Activated CD4-positive, alpha-beta T cell treated with anti-CD3 and anti-CD28 coated beads for 48 hours (primary cell): Measurements from ENCODE around the gene FRMD1.

Experiments used
- DNase-seq: peaks from one replicate; pipeline ENCODE4 v3.0.0-alpha.2; 2020

Gene FRMD1

GRCh38 chr6:168053086-168053956 is 25.7 kb downstream of the FRMD1 start:
- no peak for DNase-seq

GRCh38 chr6:168052291-168052891 is 26.6 kb downstream of the FRMD1 start:
- DNase-seq: no peak

GRCh38 chr6:168051648-168052047 is 27.4 kb downstream of the FRMD1 start:
- DNase-seq: no peak

GRCh38 chr6:168050881-168051586 is 28.0 kb downstream of the FRMD1 start:
- DNase-seq: no peak

GRCh38 chr6:168050225-168050880 is 28.7 kb downstream of the FRMD1 start:
- DNase-seq: no peak

GRCh38 chr6:168049706-168050224 is 29.2 kb downstream of the FRMD1 start:
- DNase-seq: no peak

- DNase-seq: no peak
Measured at GRCh38 chr6:168049277-168049676, 29.7 kb downstream of the FRMD1 start.

- DNase-seq: no peak
Measured at GRCh38 chr6:168048724-168049025, 30.3 kb downstream of the FRMD1 start.

GRCh38 chr6:168047841-168048723 is 30.9 kb downstream of the FRMD1 start:
- DNase-seq: no peak

GRCh38 chr6:168046696-168047095 is 32.3 kb downstream of the FRMD1 start:
- no peak for DNase-seq

GRCh38 chr6:168045706-168046620 is 33.0 kb downstream of the FRMD1 start:
- no peak for DNase-seq

- DNase-seq: no peak
Measured at GRCh38 chr6:168045141-168045691, 33.8 kb downstream of the FRMD1 start.

- DNase-seq: no peak
Measured at GRCh38 chr6:168044521-168045130, 34.4 kb downstream of the FRMD1 start.

- DNase-seq: no peak
Measured at GRCh38 chr6:168043848-168044415, 35.1 kb downstream of the FRMD1 start.

GRCh38 chr6:168043193-168043847 is 35.7 kb downstream of the FRMD1 start:
- DNase-seq: no peak

- DNase-seq: no peak
Measured at GRCh38 chr6:168042426-168043192, 36.4 kb downstream of the FRMD1 start.

- no peak for DNase-seq
Measured at GRCh38 chr6:168041928-168042327, 37.1 kb downstream of the FRMD1 start.

- no peak for DNase-seq
Measured at GRCh38 chr6:168040856-168041496, 38.0 kb downstream of the FRMD1 start.
